Stomach smooth muscle (tissue), 2 donors: ENCODE results near the gene DGKH.

Experiments used
- H3K27ac ChIP-seq: one replicate; pipeline ENCODE4 v1.7.0; 2013; ENCODE audit warnings: mild to moderate bottlenecking, low read length, inconsistent platforms
- H3K27me3 ChIP-seq, 2 donors: one replicate each; pipeline ENCODE4 v1.7.0; 2013; ENCODE audit warnings: low read length in 2 of 2; ENCODE audit not compliant: insufficient read depth in 2 of 2, control insufficient read depth in 1 of 2
- H3K36me3 ChIP-seq, 2 donors: one replicate each; pipeline ENCODE4 v1.7.0; 2013; ENCODE audit warnings: low read length in 2 of 2; ENCODE audit not compliant: control insufficient read depth in 2 of 2, insufficient read depth in 2 of 2
- H3K4me1 ChIP-seq: one replicate; pipeline ENCODE4 v1.7.0; 2013; ENCODE audit warnings: low read length; ENCODE audit not compliant: control insufficient read depth, insufficient read depth
- H3K4me3 ChIP-seq, 2 donors: one replicate each; pipeline ENCODE4 v1.7.0; 2013; ENCODE audit warnings: low read length in 2 of 2
- H3K9ac ChIP-seq, 2 donors: one replicate each; pipeline ENCODE4 v1.7.0; 2013; ENCODE audit warnings: low read length in 2 of 2, mild to moderate bottlenecking in 1 of 2
- H3K9me3 ChIP-seq, 2 donors: one replicate each; pipeline ENCODE4 v1.7.0; 2013; ENCODE audit warnings: low read length in 2 of 2; ENCODE audit not compliant: control insufficient read depth in 2 of 2
- donor health status: healthy.
- donor health status: Pancreatic carcinoma.

DGKH gene

DNA sequence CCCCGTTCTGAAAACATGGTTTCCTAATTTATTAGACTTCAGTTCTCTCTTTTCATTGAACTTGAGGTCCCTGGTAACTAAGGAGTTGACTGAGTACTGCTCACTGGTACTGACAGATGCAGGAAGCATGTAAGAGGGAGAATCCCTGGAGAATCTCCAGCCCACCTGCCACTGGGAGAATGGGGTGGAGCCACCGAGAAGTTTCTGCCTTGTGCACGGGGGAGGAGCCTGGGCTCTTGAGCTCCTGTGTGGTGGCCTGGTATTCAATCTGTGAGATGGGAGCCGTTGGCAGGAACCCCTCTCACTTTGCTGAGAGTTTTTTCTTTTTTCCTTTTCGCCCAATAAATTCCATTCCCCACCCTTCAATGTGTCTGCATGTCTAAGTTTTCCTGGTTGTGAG lies 210.3 kb downstream of the DGKH start:
- Histone ChIP-seq H3K27ac (no peak overlapping the region), H3K27me3 (no peaks in the 10 kb centered on the region), H3K4me1 (no peaks in the 10 kb centered on the region), H3K9me3 (no peaks in the 10 kb centered on the region), H3K4me3 (no peak overlapping the region), H3K36me3 (no peaks in the 10 kb centered on the region), H3K9ac (no peak overlapping the region)

- Histone ChIP-seq H3K27ac (no peak overlapping the region), H3K36me3 (no peaks in the 10 kb centered on the region), H3K27me3 (no peaks in the 10 kb centered on the region), H3K9me3 (no peaks in the 10 kb centered on the region), H3K4me3 (no peak overlapping the region), H3K9ac (no peak overlapping the region), H3K4me1 (no peaks in the 10 kb centered on the region)
Measured at GRCh38 chr13:42259515-42259914, 211.1 kb downstream of the DGKH start.

GRCh38 chr13:42260903-42261654 lies 212.6 kb downstream of the DGKH start:
- Histone ChIP-seq H3K4me3 (no peak overlapping the region), H3K4me1 (no peaks in the 10 kb centered on the region), H3K36me3 (no peaks in the 10 kb centered on the region), H3K27ac (no peak overlapping the region), H3K27me3 (no peaks in the 10 kb centered on the region), H3K9ac (no peak overlapping the region), H3K9me3 (no peaks in the 10 kb centered on the region)

DNA sequence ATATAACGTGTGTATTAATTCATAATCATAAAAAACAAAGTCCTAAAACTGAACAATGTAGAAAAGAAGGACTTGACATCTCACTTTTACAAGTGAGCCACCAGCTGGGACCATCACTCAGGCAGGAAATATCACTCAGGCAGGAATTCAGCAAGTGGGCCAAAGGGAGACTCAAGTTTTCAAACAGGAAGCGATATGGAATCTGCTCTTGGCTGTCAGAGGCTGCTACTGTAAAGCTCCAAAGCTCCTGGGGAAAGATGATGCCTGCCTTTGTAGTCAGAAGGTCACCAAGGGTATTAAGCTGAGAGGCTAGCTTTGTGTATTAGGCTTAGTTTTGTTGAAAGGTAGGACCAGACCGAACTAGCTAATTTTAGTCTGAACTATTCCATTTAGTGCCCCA lies 218.0 kb downstream of the DGKH start:
- no peaks in the 10 kb centered on the region for H3K9me3 ChIP-seq
- H3K9ac ChIP-seq: no peak overlapping the region
- H3K27ac ChIP-seq: no peak overlapping the region

GRCh38 chr13:42270160-42270856 lies 221.9 kb downstream of the DGKH start:
- no peak overlapping the region for H3K9ac ChIP-seq
- H3K4me3 ChIP-seq: no peak overlapping the region
- H3K9me3 ChIP-seq: no peaks in the 10 kb centered on the region
- H3K36me3 ChIP-seq: no peaks in the 10 kb centered on the region
- no peak overlapping the region for H3K27ac ChIP-seq
- no peaks in the 10 kb centered on the region for H3K27me3 ChIP-seq
- peaks cover 5% of the 10 kb centered on the region for H3K4me1 ChIP-seq

More for the DNA sequence above, 218.0 kb downstream of the DGKH start:
- Histone ChIP-seq H3K4me3 (no peak overlapping the region), H3K36me3 (no peaks in the 10 kb centered on the region), H3K27me3 (no peaks in the 10 kb centered on the region), H3K4me1 (peaks cover 5% of the 10 kb centered on the region)

DNA sequence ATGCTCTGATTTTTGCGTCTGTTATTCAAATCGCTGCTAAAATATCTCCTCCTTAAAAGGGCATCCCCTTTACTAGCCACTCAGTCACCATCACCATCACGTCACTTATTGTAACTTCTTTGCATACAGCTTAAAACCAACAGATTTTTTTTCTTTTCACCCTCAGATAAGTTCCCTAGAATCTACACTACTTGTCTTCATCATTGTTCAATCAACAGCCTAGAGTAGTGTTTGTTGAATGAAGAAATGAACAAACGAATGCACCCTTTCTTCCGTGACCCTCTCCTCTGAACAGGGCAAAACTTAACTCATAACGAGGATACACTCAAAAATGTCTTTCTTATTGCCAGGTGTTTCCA lies 222.4 kb downstream of the DGKH start:
- Histone ChIP-seq H3K36me3 (no peaks in the 10 kb centered on the region), H3K4me1 (peaks cover 9% of the 10 kb centered on the region), H3K9me3 (no peaks in the 10 kb centered on the region), H3K27ac (peak overlapping the region; percentile 80), H3K27me3 (no peaks in the 10 kb centered on the region), H3K4me3 (peak overlapping the region; percentile 64 to 83), H3K9ac (peak overlapping the region in 1 of 2 donors; percentile 53)

- no peaks in the 10 kb centered on the region for H3K27me3 ChIP-seq
- H3K36me3 ChIP-seq: no peaks in the 10 kb centered on the region
- no peaks in the 10 kb centered on the region for H3K9me3 ChIP-seq
- peak overlapping the region; percentile 80 for H3K27ac ChIP-seq
- peak overlapping the region; percentile 64 to 83 for H3K4me3 ChIP-seq
- peak overlapping the region; percentile 53 to 80 for H3K9ac ChIP-seq
- peaks cover 9% of the 10 kb centered on the region for H3K4me1 ChIP-seq
Measured at GRCh38 chr13:42271337-42272114, 223.1 kb downstream of the DGKH start.

GRCh38 chr13:42272115-42272803 lies 223.8 kb downstream of the DGKH start, which contains the start of gene AKAP11:
AKAP11 (plus strand) TSS chr13:42272152; CDS start chr13:42286349, 14,197 bp downstream.
- Histone ChIP-seq H3K27me3 (no peaks in the 10 kb centered on the region), H3K36me3 (no peaks in the 10 kb centered on the region), H3K9me3 (no peaks in the 10 kb centered on the region)

DNA sequence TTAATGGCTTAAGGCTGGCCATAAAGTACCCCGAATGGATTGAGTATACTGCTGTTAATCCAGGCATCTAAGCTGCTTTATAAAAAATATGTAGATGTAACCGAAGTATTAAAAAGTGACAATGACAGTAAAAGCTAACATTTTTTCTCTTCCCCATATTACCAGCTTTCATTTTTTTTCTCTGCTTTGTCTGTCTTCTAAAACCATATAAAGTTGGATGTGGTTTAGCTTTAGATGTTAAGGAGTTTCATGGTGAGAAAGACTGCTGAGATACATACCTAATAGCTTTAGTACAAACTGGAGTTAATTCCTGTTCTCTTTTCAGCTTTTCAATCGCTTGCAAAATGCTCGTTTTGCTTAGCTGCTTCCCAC lies 224.3 kb downstream of the DGKH start:
- H3K4me3 ChIP-seq: peak overlapping the region; percentile 58 to 87
- H3K27ac ChIP-seq: peak overlapping the region; percentile 68
- H3K9me3 ChIP-seq: no peaks in the 10 kb centered on the region
- no peaks in the 10 kb centered on the region for H3K36me3 ChIP-seq
- no peaks in the 10 kb centered on the region for H3K27me3 ChIP-seq
- H3K9ac ChIP-seq: peak overlapping the region; percentile 70 to 81
- peaks cover 9% of the 10 kb centered on the region for H3K4me1 ChIP-seq

More at GRCh38 chr13:42272115-42272803, 223.8 kb downstream of the DGKH start, which contains the start of gene AKAP11:
- H3K4me1 ChIP-seq: peaks cover 9% of the 10 kb centered on the region
- peak within 1 kb of the TSS; percentile 64 to 87 for H3K4me3 ChIP-seq
- H3K9ac ChIP-seq: peak within 1 kb of the TSS; percentile 70 to 81
- H3K27ac ChIP-seq: peak within 1 kb of the TSS; percentile 80

GRCh38 chr13:42274386-42275097 lies 226.1 kb downstream of the DGKH start:
- H3K36me3 ChIP-seq: no peaks in the 10 kb centered on the region
- peaks cover 9% of the 10 kb centered on the region for H3K4me1 ChIP-seq
- no peaks in the 10 kb centered on the region for H3K27me3 ChIP-seq
- H3K27ac ChIP-seq: no peak overlapping the region
- H3K4me3 ChIP-seq: no peak overlapping the region
- H3K9ac ChIP-seq: no peak overlapping the region
- no peaks in the 10 kb centered on the region for H3K9me3 ChIP-seq
